Activated CD8-positive, alpha-beta memory T cell treated with anti-CD3 and anti-CD28 coated beads for 24 hours (primary cell): ENCODE results near the gene ANXA3.

Experiments used
- DNase-seq: peaks from one replicate; pipeline ENCODE4 v3.0.0-alpha.2; 2020

Gene ANXA3

DNA sequence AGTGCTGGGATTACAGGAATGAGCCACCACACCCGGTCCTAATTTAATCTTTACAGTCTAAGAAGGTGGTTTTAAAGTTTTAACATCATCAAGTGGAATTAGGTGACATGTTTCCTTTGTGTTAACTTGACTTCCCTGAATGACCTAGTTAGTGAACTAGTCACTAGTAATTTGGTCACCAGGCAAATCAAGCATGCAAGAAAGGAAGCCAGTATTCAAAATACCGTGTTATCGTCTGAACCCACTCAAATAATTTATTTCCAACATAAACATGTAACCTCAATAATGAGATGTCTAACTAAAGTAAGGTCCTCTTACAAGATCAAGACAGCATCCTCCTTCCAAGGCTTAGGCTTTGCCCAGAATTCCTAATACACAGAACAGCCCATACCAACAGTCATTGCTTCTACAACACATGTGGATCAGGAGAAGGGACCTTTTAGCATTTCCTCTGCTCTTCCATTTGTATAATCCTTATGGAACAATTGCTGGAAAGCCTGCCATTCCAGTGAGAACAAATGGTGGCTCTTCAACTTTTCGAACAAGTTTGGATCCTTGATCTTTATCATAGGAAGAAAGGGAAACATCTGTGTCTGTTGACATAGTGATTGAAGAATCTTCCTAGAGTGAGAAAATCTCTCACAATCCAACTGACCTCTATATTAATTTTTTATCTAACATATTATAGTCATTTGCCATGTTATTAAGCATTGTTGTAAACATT, 97.2 kb downstream of the ANXA3 start:
- no peak for DNase-seq

DNA sequence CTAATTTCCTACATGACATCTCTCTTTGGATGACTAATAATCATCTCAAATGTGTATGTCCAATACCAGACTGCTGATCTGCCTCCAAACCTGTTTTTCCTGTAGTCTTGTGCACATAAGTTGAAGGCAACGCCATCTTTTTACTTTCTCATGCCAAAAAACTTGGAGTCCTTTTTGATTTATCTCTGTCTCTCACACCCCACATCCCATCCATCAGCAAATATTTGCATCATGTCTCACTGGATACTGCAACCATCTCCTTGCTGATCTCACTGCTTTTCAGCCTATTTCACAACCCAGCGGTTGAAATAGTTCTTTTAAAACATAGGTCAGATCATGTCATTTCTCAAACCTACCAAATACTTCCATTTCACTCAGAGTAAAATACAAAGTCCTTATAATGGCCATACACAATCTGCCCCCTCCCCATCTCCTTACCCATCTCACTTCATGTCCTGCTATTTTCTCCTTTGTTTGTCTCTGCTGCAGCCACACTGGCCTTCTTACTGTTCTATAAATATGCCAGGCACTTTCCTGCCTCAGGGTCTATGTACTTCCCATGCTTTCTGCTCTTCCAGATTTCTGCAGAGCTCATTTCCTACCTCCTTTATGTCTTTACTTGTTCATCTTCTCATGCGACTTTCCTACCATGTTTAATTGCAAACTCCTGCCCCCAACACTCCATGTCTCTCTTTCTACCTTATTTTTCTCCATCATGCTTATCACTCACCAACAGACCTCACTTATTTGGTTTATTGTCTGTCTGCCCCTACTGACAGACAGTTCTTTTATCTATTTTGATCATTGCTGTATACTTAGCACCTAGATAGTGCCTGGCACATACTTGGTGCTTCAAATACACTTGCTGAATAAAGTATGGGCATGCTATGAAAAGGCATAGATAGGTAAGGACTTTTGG, 98.8 kb downstream of the ANXA3 start:
- DNase-seq, result no peak

DNA sequence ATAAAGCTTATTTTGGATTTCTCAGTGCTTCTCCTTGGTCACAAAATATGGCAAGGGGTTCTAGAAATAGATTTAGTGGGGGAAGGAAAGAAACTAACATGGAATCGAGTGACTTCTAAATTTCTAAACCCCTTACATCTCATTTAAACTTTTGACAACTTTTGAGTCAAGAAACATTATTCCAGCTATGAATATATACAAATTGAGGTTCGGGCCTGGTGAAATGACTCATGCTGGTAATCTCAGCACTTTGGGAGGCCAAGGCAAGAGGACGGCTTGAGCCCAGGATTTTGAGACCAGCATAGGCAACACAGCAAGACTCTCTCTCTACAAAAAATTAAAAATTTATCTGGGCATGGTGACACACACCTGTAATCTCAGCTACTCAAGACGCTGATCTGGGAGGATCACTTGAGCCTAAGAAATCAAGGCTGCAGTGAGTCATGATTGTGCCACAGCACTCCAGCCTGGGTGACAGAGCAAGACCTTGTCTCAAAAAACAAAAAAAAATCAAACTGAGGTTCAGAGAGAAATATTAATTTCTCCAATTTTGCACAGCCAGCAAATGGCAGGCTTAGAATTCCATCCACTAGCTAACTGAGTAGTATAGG, 99.8 kb downstream of the ANXA3 start:
- DNase-seq, result no peak

DNA sequence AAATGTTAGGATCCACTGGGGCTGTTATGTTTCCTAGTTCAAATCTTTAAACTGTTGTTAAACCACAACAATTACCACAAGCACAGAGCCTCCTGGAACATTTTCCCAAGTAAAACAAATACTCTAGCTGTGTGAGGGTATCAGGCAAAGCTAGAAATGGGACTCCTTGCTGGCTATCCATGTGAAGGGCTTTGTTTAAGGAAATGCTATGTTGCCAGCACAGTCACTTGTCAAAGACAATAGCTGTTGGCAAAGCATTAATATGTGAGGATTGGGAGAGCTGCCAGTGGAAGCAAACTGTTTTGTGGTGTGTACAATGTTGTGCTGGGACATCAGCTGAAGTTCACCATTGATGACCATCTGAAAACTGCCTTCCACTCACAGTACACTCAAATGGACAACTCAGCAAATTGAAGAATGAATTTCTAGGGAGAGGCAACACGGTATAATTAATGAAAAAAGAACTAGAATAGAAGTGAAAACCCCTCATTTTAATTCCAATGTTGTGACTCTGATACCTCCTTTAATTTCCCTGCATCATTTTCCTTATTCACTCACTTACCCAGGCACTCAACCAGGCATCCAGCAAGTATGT, 100.8 kb downstream of the ANXA3 start:
- no peak for DNase-seq

DNA sequence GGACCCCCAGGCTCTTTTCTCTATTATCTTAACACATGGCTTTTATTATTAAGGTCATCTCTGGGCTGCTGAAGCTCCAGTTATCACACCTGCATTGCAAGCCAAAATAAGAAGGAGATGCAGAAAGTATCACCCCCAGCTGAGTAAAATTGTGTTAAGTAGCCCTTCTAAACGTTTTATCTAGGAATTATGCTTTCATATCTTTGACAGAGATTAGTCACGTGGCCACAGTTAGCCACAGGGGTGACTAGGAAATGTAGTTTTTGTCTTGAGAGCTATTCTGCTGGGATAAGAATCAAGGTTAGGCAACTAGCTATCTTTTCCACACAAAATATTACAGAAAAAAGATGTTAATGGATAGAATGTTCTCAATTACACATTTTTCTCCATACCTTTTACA, 102.1 kb downstream of the ANXA3 start:
- no peak for DNase-seq

DNA sequence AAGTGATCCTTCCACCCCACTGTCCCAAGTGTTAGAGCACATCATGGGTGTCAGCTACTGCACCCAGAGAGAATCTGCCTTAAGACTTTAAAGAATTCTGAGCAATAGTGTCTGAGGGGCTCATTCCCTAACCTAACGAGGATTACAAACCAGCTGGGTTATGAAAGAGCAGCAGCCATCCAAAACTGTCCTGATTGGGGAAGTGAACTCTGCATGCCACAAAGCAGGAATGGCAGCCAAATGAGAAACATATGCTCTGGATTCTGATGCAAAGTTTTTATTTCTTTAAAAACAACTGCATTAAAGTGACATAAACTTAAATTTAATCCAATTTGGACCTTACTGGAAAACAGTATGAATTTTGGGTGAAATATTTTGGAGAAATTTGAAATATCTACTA, 103.2 kb downstream of the ANXA3 start:
- no peak for DNase-seq

DNA sequence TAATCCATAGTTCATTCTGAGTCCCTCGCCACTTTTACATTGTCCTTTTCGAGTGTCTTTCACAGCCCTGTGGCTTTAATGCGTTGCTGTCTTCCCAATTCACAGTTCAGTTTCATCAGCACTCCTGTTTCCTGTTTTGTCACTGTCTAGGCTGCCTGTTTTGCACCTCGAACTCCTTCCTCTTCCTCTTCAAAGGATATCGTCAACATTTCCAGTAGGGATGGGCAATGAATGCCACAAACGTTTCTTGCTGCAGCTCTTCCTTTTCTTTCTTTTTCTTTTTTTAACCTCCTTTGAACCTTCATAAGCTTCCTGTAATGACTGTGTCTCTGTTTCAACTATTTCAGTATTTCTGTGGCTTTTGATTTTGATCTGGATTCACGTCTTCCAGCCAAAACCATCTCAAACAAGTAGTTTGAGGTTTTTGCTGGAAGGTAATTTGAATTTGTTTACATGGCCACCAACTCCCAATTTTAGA, 105.4 kb downstream of the ANXA3 start:
- DNase-seq, result peak; percentile 65

GRCh38 chr4:78659264-78659663, 107.7 kb downstream of the ANXA3 start:
- no peak for DNase-seq

DNA sequence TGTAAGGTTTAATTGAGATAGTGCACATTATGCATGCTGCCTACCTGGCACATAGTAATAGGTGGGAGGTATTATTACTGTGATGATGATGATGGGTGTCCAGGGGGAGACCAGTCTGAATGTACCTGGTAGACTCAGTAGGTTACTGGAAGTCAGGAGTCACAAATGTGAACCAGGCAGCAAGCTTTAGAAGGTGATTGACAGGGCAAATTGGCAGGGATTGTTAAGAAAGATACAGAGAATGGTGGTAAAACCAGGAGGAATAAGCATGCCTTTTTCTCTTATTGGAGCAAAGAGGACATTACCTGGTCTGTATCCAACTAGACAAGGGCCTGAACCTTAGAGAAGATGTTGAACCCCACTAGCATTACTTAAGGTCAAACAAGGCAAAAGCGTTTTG, 108.1 kb downstream of the ANXA3 start:
- DNase-seq, result no peak
